K562 treated with DMSO at 1 percent for 48 hours (cell line): ENCODE results near the gene DNAJC18. TPM values are rescaled to one million over a fixed set of nuclear protein-coding genes. Genes with fewer than 3 reads are reported as not detected.

Experiments
- total RNA-seq: library from RNA; unstranded; fragments of 300-600 nt; gene quantifications from 2 replicates; pipeline ENCODE4 v1.2.3, GENCODE V29; 2022; ENCODE audit warnings: low replicate concordance; ENCODE audit errors: extremely low read depth

Gene DNAJC18
- total RNA-seq, result not detected in 2 replicates

DNA sequence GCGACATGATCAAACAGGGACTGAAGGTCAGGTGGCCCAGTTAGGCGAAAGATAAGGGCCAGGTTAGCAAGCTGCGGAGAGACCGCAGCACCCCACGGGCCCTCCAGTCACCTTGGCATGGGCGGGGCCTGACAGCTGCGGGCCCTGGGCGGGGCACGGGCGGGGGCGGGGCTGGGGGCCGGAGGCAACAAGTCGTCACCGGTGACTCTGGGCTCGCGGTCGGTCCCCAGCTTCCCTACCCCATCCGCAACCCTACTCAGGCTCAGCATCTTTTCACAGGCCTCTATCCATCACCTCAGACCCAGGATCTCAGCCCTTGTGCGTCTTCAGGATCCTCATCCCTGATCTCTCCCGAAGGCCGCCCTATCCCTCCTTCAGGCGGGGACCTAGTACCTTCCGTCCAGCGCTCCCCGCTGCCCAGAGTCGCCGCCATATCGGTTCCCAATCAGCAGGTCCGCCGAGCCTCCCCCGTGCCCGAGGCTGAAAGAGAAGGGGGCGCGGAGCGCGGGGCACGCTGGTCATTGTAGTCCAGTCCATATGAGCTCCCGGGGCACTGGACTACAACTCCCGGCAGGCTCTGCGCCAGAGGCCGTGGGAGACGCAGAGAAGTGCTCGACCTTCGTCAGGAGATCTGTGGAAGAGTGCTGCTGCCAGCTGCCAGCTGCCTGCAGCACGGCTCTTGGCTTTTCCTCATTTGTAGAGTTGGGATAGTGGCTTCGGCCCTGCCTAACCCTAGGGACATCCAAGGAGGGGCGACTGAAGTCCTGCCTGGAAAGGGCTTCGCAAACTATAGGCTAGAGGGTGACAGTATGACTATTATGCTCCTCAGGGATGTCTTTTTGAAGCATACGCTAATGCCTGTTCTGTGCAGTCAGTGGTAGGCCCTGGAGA is at the start of gene DNAJC18:
DNAJC18 (minus strand) TSS at position 513 of the 891 bp plus-strand sequence; CDS start at position 433, 80 bp downstream.

GRCh38 chr5:139482050-139482889 is 42.9 kb upstream of the DNAJC18 start, which contains the start of gene STING1:
Gene STING1, minus strand, starts transcription at chr5:139482758. Its CDS starts 1,054 bp downstream, at chr5:139481704.

GRCh38 chr5:139470821-139471300 is 31.5 kb upstream of the DNAJC18 start, which contains the start of gene SMIM33:
Gene SMIM33, plus strand, starts transcription at chr5:139471004. Its CDS starts 118 bp downstream, at chr5:139471122.

GRCh38 chr5:139462586-139463276 is 23.4 kb upstream of the DNAJC18 start, which contains the start of gene ECSCR:
Gene ECSCR, minus strand, starts transcription at chr5:139462743. Its CDS starts 73 bp downstream, at chr5:139462670.

DNA sequence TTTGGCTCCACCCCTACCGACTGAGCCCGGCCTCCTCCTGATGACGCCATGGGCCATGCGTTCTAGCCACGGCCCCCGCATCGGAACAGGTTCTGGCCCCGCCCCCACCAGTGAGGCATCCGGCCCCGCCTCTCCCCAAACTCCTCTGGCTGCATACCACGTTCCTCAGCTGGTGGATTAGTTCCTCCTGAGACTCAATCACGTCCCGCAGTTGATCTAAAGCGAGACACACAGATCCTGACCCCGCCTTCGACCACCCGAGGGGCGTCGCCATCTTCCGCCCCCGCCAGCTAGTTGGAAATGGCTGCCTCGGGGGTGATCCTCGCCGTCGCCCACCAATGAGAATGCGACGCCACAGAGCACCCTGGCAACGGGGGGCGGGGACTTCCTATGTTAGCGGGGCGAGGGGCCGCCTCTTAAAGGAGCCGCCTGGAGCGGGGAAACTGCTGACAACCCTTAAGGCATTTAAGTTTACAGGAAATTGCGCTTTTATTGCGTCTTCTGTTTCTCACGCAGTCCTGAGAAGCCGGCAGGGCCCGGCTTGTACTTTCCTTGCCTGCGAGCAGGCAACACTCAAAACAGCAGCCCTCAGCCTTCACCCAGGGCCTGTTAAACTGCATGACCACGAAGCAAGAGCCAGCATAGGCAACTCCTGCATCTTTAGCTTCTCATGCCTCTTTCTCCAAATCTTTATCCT is 35.4 kb downstream of the DNAJC18 start, which contains the start of gene SPATA24:
SPATA24 (minus strand) TSS at position 303 of the 697 bp plus-strand sequence; CDS start at position 274, 29 bp downstream.

DNA sequence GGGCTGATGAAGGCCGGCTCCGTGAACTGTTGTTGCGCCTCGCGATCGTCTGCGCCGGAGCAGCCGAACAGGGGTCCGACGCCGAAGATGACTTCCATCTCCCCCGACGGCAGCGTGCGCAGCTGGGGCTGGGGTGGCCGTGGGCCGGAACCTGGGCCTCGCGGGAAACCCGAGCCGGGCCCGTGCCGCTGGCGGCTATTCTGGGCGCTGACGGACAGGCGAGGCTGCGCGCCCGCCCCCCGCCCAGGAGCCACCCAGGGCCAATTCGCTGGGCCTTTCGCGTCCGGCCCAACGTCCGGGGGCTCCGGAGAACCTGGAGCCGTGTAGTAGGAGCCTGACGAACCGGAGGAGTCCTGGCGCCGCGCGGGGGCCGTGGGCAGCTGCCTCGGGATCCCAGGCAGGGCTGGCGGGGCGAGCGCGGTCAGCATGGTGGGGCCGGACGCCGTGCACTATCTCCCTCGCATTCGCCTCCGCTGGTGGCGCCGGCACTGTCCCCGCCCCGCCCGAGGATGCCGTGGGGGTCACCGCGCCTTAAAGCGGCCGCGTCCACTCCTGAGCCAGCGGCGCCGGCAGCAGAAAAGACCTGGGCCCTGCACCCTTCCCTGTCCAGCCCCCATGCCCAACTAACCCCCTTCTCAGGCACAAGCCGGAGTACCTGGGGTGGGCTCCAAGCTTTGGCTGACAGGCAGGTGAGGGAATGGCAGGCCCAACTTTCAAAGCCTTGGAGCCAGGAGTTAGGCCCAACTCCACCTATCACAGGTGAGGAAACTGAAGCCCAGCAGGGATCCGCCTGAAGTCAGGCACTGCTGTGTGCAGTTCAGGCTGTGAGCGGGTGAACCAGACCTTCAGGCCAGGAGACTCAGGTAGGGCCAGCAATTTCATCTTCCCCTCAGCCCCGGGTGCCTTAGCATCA is 44.4 kb downstream of the DNAJC18 start, which contains the start of gene PROB1:
PROB1 (minus strand) TSS at position 451 of the 913 bp plus-strand sequence; CDS start at position 428, 23 bp downstream.

GRCh38 chr5:139389701-139390638 is 49.4 kb downstream of the DNAJC18 start, which contains the start of gene MZB1:
Gene MZB1, minus strand, starts transcription at chr5:139389913. Its CDS starts 57 bp downstream, at chr5:139389856.

DNA sequence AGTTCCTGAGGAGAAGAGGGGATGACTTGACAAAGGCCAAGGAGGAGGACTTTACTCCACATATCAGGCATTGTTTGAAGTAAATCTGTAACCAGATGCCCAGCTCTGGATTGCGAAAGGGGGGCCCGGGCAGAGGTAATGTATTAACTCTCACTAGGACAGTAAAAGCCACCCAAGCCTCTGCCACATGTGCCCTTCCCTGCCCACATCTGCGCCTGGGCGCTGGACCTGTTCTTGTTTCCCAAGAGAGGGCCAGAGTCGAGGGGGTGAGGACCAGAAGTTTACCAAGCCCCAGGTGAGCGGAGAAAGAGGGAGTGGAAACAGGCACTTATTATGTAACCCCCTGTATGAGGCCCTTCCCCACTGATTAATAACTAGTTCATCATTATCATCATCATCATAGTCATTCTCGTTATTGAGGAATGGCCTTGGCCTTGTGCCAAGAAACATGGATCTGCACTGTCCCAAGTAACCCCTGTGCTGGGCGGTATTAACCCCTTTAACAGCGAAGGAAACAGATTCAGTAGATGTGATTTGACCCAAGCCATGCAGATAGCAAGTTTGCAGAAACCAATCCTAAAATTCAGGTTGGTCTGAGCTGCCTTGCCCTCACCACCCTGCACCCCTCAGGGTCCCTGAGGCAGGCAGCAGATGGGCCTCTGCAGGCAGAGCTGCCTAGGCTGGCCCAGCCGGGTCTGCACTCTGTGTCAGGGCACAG is 55.9 kb downstream of the DNAJC18 start, which contains the start of gene SLC23A1:
SLC23A1 (minus strand) TSS at position 23 of the 718 bp plus-strand sequence. CDS start 44 bp downstream, outside the sequence.

Other genes starting within 250 kb of the DNAJC18 start
- not detected in 2 replicates for gene SIL1, start 241.2 kb downstream of the DNAJC18 start, total RNA-seq
- gene MATR3, start 145.8 kb downstream of the DNAJC18 start, total RNA-seq, result not detected in 2 replicates
- not detected in 2 replicates for gene PAIP2, start 97.7 kb downstream of the DNAJC18 start, total RNA-seq
- gene SLC23A1, start 56.2 kb downstream of the DNAJC18 start, total RNA-seq, result not detected in 2 replicates
- gene MZB1, start 49.6 kb downstream of the DNAJC18 start, total RNA-seq, result not detected in 2 replicates
- gene PROB1, start 44.4 kb downstream of the DNAJC18 start, total RNA-seq, result not detected in 2 replicates
- not detected in 2 replicates for gene SPATA24, start 35.4 kb downstream of the DNAJC18 start, total RNA-seq
- not detected in 2 replicates for gene ECSCR, start 23.2 kb upstream of the DNAJC18 start, total RNA-seq
- gene SMIM33, start 31.5 kb upstream of the DNAJC18 start, total RNA-seq, result not detected in 2 replicates
- not detected in 2 replicates for gene STING1, start 43.2 kb upstream of the DNAJC18 start, total RNA-seq
- not detected in 2 replicates for gene UBE2D2, start 121.8 kb upstream of the DNAJC18 start, total RNA-seq
- not detected in 2 replicates for gene CXXC5, start 208.8 kb upstream of the DNAJC18 start, total RNA-seq